ENCODE data around the gene GSTM3.

GRCh38 chr1:109740615-109741373 is at the start of gene GSTM3:
- TF ChIP-seq POLR2A (IDR thresholded peaks at IDR 0.05) (no peak), POLR2AphosphoS5 (IDR thresholded peaks at IDR 0.05) (no peak), CTCF (IDR thresholded peaks at IDR 0.05) (no peak)

All from upper lobe of left lung (tissue), 4 donors.